Right lobe of liver (tissue), 6 donors: Measurements from ENCODE around the gene TOR1AIP2. TPM values are rescaled to one million over a fixed set of nuclear protein-coding genes. Genes with fewer than 3 reads are reported as not detected.
A peak's percentile ranks its signal among the peaks of the same experiment; 100 is the strongest.

Experiments used
- ATAC-seq, 4 donors: fragments of 200-7000 bp; cut with Tn5 transposase; one replicate each; pipeline ENCODE4 v1.9.1; 2020; ENCODE audit warnings: mild to moderate bottlenecking in 4 of 4, moderate library complexity in 4 of 4
- DNase-seq, 3 donors: peaks; one replicate each; pipeline ENCODE4 v3.0.0-alpha.2; 2020
- H3K27ac ChIP-seq, 3 donors: fragments of 200-600 bp; one replicate each; pipeline ENCODE4 v1.8.0; 2022
- H3K27me3 ChIP-seq, 2 donors: fragments of 200-600 bp; one replicate each; pipeline ENCODE4 v1.8.0; 2022
- H3K36me3 ChIP-seq, 4 donors: fragments of 200-600 bp; sonication (generic) in 1 of 4; one replicate each; pipeline versions ENCODE4 v1.5.1 to v1.8.0; 2017 to 2022; ENCODE audit warnings: control low read depth in 1 of 4
- H3K4me1 ChIP-seq, 4 donors: fragments of 200-600 bp; sonication (generic) in 1 of 4; one replicate each; pipeline versions ENCODE4 v1.5.1 to v1.8.0; 2017 to 2022; ENCODE audit warnings: control low read depth in 1 of 4
- H3K4me3 ChIP-seq, 3 donors: fragments of 200-600 bp; one replicate each; pipeline ENCODE4 v1.8.0; 2022
- H3K9me3 ChIP-seq, 4 donors: fragments of 200-600 bp; sonication (generic) in 1 of 4; one replicate each; pipeline versions ENCODE4 v1.5.1 to v1.8.0; 2017 to 2022; ENCODE audit warnings: control low read depth in 1 of 4
- POLR2A ChIP-seq: fragments of 450-650 bp; IDR thresholded peaks from one replicate; pipeline ENCODE4 v1.6.1; 2017; ENCODE audit warnings: antibody characterized with exemption, mild to moderate bottlenecking
- WGBS: methylation state at CpG from one replicate; pipeline ENCODE4 v1.1.6; 2018; ENCODE audit warnings: low coverage, low lambda C conversion rate; ENCODE audit not compliant: insufficient coverage; ENCODE audit errors: missing lambda C conversion rate; 5-methylcytosine and 5-hydroxymethylcytosine counted together
- intact Hi-C, 2 donors: fragments of 100-400 bp; cut with DNase I; formaldehyde crosslinking; loops; one replicate each; pipeline versions ENCODE4 v1.11.2 to v1.14.1; 2022
- total RNA-seq, 6 experiments: library from RNA; depleted of rRNA in 2 of 6; stranded (reverse); fragments of >200 nt in 2 of 6; fragmentation: NEBNext Ultra II Directional in 3 of 6; extraction: Animal tissue kit (Norgen Biotek cat#: 25700) in 3 of 6; gene quantifications; one replicate each; pipeline versions ENCODE4 v1.1.0 to v1.2.4, GENCODE V29; 2016 to 2023
- TF ChIP-seq, protein P1 (sequence below), 4 donors: fragments of 200-600 bp in 3 of 4; fragments of 450-650 bp in 1 of 4; IDR thresholded peaks; one replicate each; pipeline versions ENCODE4 v1.5.1 to v1.8.0; 2016 to 2022; ENCODE audit warnings: antibody characterized with exemption in 4 of 4, mild to moderate bottlenecking in 2 of 4
- donor health status: DM: no; HTN: yes; CAD: no.
- donor health status: DM: no; HTN: no; CAD: no.
- donor health status: DM: no; HTN: no; CAD: no.
- donor health status: DM: no; HTN: yes; CAD: no.
- donor health status: DM: no; HTN: yes; CAD: no.

TOR1AIP2 gene
- total RNA-seq, 6 experiments from 2014 or later = 73.3 to 140 (median 90.4) TPM

DNA sequence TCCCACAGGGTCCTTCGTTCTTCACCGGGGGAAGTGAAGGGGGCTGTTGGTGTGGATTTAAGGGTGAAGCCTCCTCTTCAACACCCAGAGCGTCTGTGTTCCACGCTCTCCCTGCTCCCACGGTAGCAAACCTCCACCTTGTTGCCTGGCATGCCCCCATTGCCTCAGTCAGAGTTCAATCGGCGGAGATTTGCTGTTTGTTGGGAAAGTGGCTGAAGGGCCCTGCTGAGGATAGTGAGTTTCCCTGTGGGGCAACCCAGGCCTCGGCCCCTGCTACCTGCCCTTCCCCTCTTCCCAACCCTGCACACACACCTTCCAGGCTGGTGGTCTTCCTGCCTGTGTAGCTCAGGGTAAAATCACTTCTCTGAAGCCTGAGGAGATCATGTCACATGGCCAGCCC, 60.5 kb downstream of the TOR1AIP2 start:
- H3K36me3 ChIP-seq = no peaks in the 10 kb centered on the region
- H3K27me3 ChIP-seq = no peaks in the 10 kb centered on the region
- H3K9me3 ChIP-seq = no peaks in the 10 kb centered on the region
- H3K4me1 ChIP-seq = peaks cover 0 to 11% (median 0%) of the 10 kb centered on the region in 4 donors
- DNase-seq (no peak), ATAC-seq (no peak)
- no peak overlapping the region for H3K4me3 ChIP-seq
- no peak overlapping the region for H3K27ac ChIP-seq
- 78% methylated on average over 8 of the region's 8 CpGs for WGBS
- TF ChIP-seq, protein P1, sequence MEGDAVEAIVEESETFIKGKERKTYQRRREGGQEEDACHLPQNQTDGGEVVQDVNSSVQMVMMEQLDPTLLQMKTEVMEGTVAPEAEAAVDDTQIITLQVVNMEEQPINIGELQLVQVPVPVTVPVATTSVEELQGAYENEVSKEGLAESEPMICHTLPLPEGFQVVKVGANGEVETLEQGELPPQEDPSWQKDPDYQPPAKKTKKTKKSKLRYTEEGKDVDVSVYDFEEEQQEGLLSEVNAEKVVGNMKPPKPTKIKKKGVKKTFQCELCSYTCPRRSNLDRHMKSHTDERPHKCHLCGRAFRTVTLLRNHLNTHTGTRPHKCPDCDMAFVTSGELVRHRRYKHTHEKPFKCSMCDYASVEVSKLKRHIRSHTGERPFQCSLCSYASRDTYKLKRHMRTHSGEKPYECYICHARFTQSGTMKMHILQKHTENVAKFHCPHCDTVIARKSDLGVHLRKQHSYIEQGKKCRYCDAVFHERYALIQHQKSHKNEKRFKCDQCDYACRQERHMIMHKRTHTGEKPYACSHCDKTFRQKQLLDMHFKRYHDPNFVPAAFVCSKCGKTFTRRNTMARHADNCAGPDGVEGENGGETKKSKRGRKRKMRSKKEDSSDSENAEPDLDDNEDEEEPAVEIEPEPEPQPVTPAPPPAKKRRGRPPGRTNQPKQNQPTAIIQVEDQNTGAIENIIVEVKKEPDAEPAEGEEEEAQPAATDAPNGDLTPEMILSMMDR (IDR thresholded peaks at IDR 0.05) = no peak
- TF ChIP-seq POLR2A = no peak
- intact Hi-C loops = loop anchor here in 1 of 2 donors (5.0 kb wide), 1 partner anchor 110 kb away; no protein-coding TSS in a partner anchor

DNA sequence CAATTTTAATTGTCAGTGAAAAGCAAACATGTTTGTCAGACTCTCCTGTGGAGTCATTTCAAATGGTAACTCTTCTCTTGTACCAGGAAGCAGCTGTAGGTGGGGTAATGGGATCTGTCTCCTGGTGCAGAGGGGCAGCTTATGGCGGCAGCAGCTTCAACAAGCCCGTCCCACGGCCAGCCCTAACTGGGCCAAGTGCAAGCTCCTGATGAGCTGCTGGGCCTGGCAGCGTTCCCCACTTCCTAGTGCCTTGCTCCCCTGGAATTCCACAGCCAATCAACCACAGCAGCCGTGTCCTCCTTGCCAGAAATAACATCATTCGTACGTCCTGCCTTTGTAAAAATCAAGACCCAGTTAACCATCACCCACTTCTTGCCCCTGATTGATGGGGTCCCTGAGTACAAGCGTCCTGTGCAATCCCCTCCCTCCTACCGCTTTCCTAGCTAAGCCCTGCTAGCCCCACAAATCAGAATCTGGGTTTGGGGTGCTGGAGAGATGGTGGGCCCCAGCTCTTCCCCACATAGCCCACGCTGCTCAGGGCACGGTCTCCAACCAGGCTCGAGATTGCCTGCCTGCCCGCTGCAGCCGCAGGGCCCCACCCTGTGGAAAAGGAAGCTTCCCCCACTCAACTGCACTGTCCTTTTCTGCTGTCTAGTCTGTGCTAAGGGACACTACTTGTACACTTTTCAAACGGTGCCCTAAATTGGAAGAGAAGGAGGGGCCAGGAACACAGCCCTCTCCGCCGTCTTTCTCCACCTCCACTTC, 61.2 kb downstream of the TOR1AIP2 start:
- WGBS = 68% methylated on average over 9 of the region's 17 CpGs
- Histone ChIP-seq H3K27ac (no peak overlapping the region), H3K27me3 (no peaks in the 10 kb centered on the region), H3K9me3 (no peaks in the 10 kb centered on the region), H3K4me3 (no peak overlapping the region), H3K4me1 (peaks cover 0 to 11% (median 0%) of the 10 kb centered on the region in 4 donors), H3K36me3 (no peaks in the 10 kb centered on the region)
- intact Hi-C loops = loop anchor here in 1 of 2 donors (5.0 kb wide), 1 partner anchor 109 kb away; no protein-coding TSS in a partner anchor
- no peak for DNase-seq
- no peak for TF ChIP-seq POLR2A
- TF ChIP-seq, protein P1 (IDR thresholded peaks at IDR 0.05) = no peak
- ATAC-seq = peak in 1 of 4 donors; percentile 9

DNA sequence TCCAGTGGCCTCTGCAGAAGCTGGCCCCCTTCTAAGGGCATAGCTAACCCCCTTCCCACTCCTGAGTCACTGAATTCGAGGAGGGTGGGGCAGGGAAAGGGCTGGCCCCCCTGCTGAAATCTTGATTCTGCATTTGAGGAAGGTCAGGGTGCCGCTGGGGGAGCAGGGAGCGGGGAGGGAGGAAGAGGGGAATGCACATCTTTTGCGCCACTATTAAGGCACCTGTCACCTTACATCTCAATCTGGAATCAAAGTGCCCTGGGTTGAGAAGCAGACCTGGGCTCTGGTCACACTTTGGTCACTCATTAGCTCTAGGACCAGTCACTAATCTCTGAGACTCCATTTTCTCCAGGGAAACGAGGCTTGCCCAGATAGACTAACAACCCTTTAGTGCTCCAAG, 62.0 kb downstream of the TOR1AIP2 start:
- no peak for ATAC-seq
- 21% methylated on average over 2 of the region's 5 CpGs for WGBS
- intact Hi-C loops = loop anchor here in 1 of 2 donors (5.0 kb wide), 1 partner anchor 108 kb away; no protein-coding TSS in a partner anchor
- no peak for TF ChIP-seq POLR2A
- TF ChIP-seq, protein P1 (IDR thresholded peaks at IDR 0.05) = no peak
- Histone ChIP-seq H3K4me3 (no peak overlapping the region), H3K4me1 (peaks cover 0 to 11% (median 0%) of the 10 kb centered on the region in 4 donors), H3K36me3 (no peaks in the 10 kb centered on the region), H3K9me3 (no peaks in the 10 kb centered on the region), H3K27ac (no peak overlapping the region), H3K27me3 (no peaks in the 10 kb centered on the region)
- DNase-seq = no peak

DNA sequence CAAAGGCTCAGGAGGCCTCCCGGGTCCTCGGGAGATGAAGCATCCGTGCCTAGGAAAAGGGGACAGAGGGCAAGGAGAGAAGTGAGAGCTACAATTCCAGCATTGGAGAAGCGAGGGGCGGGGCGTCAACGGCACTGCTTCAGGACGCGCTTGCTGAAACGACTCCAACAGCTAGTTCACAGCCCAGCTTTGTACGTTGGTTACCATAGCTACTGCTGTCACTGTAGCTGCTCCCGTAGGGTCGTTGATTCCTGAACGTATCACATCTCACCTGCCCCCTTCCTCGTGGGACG, 63.1 kb downstream of the TOR1AIP2 start:
- H3K4me1 ChIP-seq = peaks cover 0 to 11% (median 0%) of the 10 kb centered on the region in 4 donors
- ATAC-seq (peak; percentile 44 to 72 (median 58)), DNase-seq (peak in 2 of 3 donors; percentile 43 to 53)
- no peaks in the 10 kb centered on the region for H3K36me3 ChIP-seq
- no peaks in the 10 kb centered on the region for H3K27me3 ChIP-seq
- H3K9me3 ChIP-seq = no peaks in the 10 kb centered on the region
- whole genome bisulfite sequencing = 0% methylated on average over 4 of the region's 16 CpGs
- H3K27ac ChIP-seq = no peak overlapping the region
- no peak for TF ChIP-seq POLR2A
- TF ChIP-seq, protein P1 (IDR thresholded peaks at IDR 0.05) = no peak
- intact Hi-C loops = loop anchor here in 1 of 2 donors (5.0 kb wide), 1 partner anchor 107 kb away; no protein-coding TSS in a partner anchor
- peak overlapping the region in 2 of 3 donors; percentile 26 to 37 for H3K4me3 ChIP-seq
